Hematopoietic multipotent progenitor cell treated with erythropoietin and hydrocortisone succinate and interleukin-3 and kit ligand, for 6 days (in vitro differentiated cells): ENCODE results near the gene TMEM60.

ENCODE experiments used
- DNase-seq: peaks from one replicate; pipeline ENCODE4 v3.0.0-alpha.2; 2015

TMEM60 gene

DNA sequence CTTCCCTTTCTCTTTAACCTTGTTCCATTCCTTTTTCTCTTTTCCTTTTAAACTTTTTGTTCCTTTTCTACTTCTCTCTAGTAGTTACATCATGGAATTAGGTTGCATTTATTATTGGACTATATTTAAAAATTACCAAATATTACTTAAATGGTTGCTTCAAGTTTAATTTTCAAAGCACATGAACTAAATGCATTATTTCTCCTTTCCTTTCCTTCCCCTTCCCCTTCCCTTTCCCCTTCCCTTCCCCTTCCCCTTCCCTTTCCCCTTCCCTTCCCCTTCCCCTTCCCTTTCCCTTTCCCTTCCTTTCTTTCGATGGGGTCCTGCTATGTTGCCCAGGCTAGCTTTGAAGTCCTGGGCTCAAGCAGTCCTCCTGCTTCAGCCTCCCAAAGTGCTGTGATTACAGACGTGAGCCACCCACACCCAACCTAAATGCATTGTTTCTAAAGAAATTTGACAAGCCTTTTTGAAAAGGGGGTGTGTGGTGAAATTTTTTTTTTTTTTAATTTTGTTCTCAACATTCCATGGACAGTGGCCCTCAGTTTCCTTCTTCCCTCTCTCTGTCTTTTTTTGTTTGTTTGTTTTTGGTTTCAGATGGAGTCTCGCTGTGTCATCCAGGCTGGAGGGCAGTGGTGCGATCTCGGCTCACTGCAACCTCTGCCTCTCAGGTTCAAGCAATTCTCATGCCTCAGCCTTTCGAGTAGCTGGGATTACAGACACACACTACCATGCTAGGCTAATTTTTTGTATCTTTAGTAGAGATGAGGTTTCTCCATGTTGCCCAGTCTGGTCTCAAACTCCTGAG lies 31.2 kb downstream of the TMEM60 start:
- DNase-seq, result no peak

DNA sequence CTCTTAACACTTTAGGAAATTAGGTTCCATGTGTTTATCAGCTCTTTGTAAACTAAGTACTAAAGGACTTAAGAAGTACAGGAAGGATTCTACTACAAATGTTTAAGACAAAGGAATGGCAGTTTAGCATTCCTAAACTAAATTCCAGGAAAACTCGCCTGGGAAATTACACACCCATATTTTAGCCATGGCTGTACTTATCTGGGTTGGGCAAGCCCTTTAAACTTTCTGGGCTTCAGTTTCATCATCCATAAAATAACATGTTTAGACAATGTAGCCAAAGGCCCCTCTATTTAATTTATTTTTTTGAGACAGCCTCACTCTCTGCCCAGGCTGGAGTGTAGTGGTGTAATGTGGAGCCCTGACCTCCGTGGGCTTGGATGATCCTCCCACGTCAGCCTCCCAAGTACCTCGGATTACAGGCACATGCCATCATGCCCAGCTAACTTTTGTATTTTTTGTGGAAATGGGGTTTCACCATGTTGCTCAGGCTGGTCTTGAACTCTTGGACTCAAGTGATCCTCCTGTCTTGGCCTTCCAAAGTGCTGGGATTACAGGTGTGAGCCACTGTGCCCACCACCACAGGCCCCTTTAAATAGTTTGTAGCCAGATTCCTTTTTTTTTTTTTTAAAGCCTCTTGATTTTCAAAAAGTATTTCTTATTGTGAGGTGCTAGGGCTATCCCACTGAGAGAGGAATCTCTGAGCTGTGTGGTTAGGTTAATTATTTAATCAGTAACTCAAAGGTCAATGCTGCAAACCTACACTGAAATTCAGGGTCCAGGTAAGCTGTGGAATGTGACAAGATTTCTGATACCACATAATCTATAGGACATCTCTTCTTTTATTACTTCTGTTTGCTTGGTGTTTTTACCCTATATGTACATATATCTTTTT lies 32.1 kb downstream of the TMEM60 start:
- DNase-seq, result no peak

DNA sequence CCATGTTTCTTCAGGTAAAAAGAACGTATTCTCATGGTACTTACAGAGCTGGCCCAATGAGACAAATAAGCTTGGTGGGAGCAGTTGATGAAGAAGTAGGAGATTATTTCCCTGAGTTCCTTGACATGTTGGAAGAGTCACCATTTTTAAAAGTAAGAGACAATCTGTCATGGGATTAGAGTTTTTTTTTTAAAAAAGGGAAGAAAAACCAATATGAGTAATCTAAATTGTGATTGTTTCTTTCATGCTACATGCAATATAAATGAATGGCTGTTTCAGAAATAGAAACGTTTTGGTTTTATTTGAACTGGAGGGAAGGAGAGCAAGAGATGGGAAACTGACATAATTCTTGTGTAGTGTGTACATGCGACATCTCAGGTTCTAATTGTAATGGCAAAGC lies 32.8 kb downstream of the TMEM60 start:
- DNase-seq, result no peak

DNA sequence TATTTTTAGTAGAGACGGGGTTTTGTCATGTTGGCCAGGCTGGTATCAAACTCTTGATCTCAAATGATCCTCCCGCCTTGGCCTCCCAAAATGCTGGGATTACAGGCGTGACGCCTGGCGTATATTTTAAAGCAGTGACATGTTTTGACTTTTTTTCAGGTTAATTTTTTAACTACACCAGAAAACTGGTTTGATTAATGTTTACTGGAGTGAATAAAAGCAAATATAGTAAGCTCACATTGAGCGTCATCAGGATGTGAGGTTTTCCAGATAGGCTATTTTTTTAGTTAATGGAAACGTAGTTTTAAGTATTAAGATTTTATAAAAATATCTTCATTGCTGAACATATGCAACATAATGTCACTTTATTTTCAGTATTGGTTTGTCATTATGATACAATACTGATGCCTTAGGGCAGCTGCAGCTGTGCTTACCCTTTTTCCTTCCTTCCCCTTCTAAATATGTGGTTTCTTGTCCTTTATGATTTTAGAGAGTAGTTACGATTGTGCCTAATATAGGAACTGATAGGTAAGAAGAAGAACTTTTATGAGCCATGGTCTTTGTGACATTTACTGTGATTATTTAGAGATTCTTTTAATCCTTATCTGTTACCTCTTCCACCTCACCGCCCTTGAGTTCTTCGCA lies 37.3 kb downstream of the TMEM60 start:
- no peak for DNase-seq

DNA sequence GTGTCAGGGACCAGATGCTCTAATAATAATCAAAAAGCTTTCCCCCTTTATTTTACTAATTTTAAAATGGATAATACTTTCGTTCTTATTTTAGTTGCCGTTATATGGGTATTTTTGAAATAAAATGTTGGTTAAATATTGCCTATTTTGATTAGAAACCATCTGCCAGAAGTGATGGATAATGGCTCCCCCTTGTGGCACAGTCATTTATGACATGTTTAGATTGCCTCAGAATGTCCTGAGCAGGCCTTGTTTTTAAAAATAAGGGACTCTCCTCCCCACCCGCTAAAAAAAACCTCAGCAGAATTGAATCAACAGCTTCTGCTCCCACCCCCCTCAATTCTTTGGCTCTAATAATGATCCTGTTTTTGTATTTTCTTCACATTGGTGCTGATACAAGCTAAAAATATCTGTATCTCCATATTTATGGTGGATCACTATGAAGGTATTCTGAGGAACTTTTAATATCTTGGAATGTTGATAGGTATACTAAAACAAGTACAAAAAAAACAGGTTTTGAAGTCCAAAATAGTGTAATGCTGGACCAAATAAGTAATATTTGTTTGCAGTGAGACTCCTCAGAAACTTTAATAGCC lies 38.8 kb downstream of the TMEM60 start:
- peak; percentile 88 for DNase-seq

DNA sequence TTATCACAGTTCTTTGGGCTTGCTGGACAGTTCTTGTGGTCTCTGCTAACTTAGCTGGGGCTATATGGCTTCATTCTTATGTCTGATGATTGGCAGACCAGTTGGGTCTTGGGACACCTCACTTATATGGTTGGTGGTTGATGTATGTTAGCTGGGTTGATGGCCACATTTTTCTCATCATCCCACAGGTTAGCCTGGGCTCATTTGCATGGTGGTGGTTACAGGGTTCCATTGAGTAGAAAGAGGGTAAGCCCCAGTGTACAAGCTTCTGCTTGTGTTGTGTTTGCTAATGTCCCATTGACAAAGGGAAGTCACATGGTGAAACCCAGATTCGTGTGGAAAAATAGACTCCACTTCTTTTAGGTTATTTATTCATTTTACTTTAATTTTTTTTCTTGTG lies 40.6 kb downstream of the TMEM60 start:
- DNase-seq, result no peak

DNA sequence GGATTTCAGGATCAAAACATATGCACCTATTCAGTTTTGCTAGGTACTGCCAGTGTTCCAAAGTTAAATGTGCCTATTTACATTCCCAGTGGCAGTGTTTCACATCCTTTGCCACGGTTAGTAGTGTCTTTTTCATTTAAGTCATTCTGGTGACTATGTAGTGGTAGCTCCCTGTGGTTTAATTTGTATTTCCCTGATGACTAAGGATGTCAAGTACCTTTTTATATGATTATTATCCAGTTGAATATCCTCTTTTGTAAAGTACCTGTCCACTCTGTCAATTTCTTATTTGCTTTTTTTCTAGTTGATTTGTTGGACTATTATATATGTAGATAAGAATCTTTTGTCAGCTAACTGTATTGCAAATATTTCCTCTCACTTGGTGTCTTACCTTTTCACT lies 45.1 kb downstream of the TMEM60 start:
- DNase-seq, result no peak

DNA sequence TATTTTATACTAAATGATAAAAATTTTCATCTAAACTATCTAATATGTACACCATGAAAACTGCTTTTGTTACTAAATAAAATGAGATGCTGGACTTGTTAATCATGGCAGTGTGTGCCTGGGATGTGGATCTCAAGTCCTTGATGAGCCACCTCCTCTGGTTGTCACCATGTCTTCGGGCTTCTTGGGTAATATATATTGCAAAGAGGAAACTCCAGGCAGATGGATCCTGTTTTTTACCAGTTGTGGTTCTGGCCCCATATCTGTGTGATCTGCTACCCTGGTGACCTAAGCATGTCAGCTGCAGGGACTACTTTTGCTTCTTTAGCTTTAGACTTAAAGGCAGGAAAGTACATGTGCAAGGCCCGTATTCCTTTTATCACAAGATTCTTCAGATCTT lies 46.2 kb downstream of the TMEM60 start:
- peak; percentile 85 for DNase-seq

DNA sequence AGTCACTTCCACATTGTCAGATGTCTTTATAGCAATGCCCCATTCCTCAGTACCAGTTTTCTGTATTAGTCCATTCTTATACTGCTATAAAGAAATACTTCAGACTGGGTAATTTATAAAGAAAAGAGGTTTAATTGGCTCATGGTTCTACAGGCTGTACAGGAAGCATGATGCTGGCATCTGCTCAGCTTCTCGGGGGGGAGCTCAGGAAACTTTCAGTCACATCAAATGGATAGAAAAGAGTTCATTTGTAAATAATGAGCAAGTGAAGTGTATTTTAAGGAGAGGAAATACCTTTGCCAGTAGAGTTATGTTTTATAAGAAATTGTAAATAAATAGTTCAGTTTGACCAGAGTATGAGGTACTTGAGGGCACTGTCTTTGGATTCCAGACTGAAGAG lies 50.5 kb downstream of the TMEM60 start:
- no peak for DNase-seq

DNA sequence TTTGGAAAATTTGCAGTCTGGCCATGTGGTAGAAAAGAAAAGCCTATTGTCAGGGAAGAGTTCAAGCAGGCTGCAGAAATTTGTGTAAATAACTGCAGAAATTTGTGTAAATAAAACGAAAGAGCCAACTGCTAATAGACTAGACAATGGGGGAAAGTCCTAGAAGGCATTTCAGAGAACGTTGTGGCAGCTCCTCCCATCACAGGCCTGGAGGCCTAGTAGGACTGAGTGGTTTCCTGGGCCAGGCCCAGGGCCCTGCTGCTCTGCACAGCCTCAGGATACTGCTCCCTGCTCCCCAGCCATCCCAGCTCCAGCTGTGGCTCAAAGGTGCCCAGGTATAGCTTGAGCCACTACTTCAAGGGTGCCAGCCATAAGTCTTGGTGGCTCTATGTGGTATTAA lies 51.1 kb downstream of the TMEM60 start:
- no peak for DNase-seq

DNA sequence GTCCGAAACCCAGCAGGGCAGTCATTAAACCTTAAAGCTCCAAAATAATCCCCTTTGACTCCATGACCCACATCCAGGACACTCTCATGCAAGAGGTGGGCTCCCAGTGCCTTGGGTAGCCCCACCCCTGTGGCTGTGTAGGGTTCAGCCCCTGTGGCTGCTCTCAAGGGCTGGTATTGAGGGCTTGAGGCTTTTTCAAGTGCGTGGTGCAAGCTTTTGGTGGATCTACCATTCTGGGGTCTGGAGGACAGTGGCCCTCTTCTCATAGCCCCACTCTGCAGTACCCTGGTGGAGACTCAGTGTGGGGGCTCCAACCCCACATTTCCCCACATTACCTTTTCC lies 51.4 kb downstream of the TMEM60 start:
- no peak for DNase-seq

DNA sequence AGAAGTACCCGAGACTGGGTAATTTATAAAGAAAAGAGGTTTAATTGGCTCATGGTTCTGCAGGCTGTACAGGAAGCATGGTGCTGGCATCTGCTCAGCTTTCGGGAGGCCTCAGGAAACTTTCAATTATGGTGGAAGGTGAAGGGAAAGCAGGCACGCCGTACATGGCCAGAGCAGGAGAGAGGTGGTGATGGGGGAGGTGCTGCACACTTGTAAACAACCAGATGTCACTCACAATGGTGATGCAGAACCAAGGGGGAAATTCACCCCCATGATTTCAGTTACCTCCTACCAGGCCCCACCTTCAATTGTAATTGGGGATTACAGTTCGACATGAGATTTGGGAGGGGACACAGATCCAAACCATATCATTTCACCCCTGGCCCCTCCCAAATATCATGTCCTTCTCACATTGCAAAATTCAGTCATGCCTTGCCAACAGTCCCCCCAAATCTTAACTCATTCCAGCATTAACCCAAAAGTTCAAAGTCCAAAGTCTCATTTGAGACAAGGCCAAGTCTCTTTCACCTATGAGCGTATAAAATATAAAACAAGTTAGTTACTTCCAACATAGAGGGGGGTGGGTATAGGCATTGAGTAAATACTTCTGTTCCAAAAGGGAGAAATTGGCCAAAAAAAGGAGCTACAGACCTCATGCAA lies 51.9 kb downstream of the TMEM60 start:
- DNase-seq, result no peak

DNA sequence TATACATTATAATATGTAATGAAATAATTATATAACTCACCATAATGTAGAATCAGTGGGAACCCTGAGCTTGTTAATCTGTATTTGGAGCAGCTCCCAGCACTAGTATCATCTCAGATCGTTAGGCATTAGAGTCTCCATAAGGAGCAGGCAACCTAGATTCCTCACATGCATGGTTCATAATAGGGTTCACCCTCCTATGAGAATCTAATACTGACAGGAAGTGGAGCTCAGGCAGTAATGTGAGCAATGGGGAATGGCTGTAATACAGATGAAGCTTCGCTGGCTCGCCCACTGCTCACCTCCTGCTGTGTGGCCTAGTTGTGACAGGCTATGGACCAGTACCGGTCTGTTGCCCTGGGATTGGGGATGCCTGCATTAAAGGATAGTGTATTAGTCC lies 52.5 kb downstream of the TMEM60 start:
- no peak for DNase-seq
